Measurements from ENCODE around the gene CLTC.

The CLTC gene

GRCh38 chr17:59719526-59719925 is 99.8 kb downstream of the CLTC start:
- Histone ChIP-seq H2AFZ (ENCODE audit: low read length) (no peak overlapping the region), H3K9me3 (ENCODE audit: insufficient read depth, low read depth, low read length) (no peaks in the 10 kb centered on the region), H4K20me1 (ENCODE audit: insufficient read depth, low read length, poor library complexity, severe bottlenecking) (peaks cover 15% of the 10 kb centered on the region), H3K36me3 (ENCODE audit: insufficient read depth, low read length) (no peaks in the 10 kb centered on the region), H3K4me3 (ENCODE audit: low read length, poor library complexity, severe bottlenecking) (no peak overlapping the region), H3K4me1 (ENCODE audit: insufficient read depth, low read length, poor library complexity, severe bottlenecking) (peaks cover 11% of the 10 kb centered on the region), H3K27me3 (ENCODE audit: insufficient read depth, low read length, poor library complexity, severe bottlenecking) (no peaks in the 10 kb centered on the region), H3K9me2 (replicated peaks; ENCODE audit: low read depth, low read length) (no peaks in the 10 kb centered on the region), H3K9ac (ENCODE audit: low read depth, low read length, poor library complexity, severe bottlenecking) (no peak overlapping the region), H3K4me2 (ENCODE audit: low read depth, low read length, poor library complexity, severe bottlenecking) (no peak overlapping the region), H3K79me2 (ENCODE audit: insufficient read depth, low read length) (peaks cover 93% of the 10 kb centered on the region), H3F3A (ENCODE audit: low read depth) (no peaks in the 10 kb centered on the region)
- no peak for TF ChIP-seq EZH2phosphoT487 (IDR thresholded peaks at IDR 0.05; ENCODE audit: borderline replicate concordance)
- no peak for TF ChIP-seq CTCF (conservative IDR thresholded peaks at IDR 0.05; ENCODE audit: low read length)

- Histone ChIP-seq H3K9ac (ENCODE audit: low read depth, low read length, poor library complexity, severe bottlenecking) (no peak overlapping the region), H3K27me3 (ENCODE audit: insufficient read depth, low read length, poor library complexity, severe bottlenecking) (no peaks in the 10 kb centered on the region), H3K4me1 (ENCODE audit: insufficient read depth, low read length, poor library complexity, severe bottlenecking) (peaks cover 11% of the 10 kb centered on the region), H4K20me1 (ENCODE audit: insufficient read depth, low read length, poor library complexity, severe bottlenecking) (peaks cover 11% of the 10 kb centered on the region), H3K36me3 (ENCODE audit: insufficient read depth, low read length) (no peaks in the 10 kb centered on the region), H3K4me2 (ENCODE audit: low read depth, low read length, poor library complexity, severe bottlenecking) (no peak overlapping the region), H3K4me3 (ENCODE audit: low read length, poor library complexity, severe bottlenecking) (no peak overlapping the region), H3F3A (ENCODE audit: low read depth) (no peaks in the 10 kb centered on the region), H2AFZ (ENCODE audit: low read length) (no peak overlapping the region), H3K9me3 (ENCODE audit: insufficient read depth, low read depth, low read length) (no peaks in the 10 kb centered on the region), H3K9me2 (replicated peaks; ENCODE audit: low read depth, low read length) (no peaks in the 10 kb centered on the region), H3K79me2 (ENCODE audit: insufficient read depth, low read length) (peaks cover 77% of the 10 kb centered on the region)
- TF ChIP-seq CTCF (conservative IDR thresholded peaks at IDR 0.05; ENCODE audit: low read length) = no peak
- TF ChIP-seq EZH2phosphoT487 (IDR thresholded peaks at IDR 0.05; ENCODE audit: borderline replicate concordance) = no peak
These were observed 102.9 kb downstream of the CLTC start for GRCh38 chr17:59722623-59723022.

- no peaks in the 10 kb centered on the region for H3K9me3 ChIP-seq (ENCODE audit: insufficient read depth, low read depth, low read length)
- H3K4me2 ChIP-seq (ENCODE audit: low read depth, low read length, poor library complexity, severe bottlenecking) = no peak overlapping the region
- peaks cover 77% of the 10 kb centered on the region for H3K79me2 ChIP-seq (ENCODE audit: insufficient read depth, low read length)
- peaks cover 11% of the 10 kb centered on the region for H3K4me1 ChIP-seq (ENCODE audit: insufficient read depth, low read length, poor library complexity, severe bottlenecking)
- peaks cover 11% of the 10 kb centered on the region for H4K20me1 ChIP-seq (ENCODE audit: insufficient read depth, low read length, poor library complexity, severe bottlenecking)
- no peak overlapping the region for H3K9ac ChIP-seq (ENCODE audit: low read depth, low read length, poor library complexity, severe bottlenecking)
- H3K27me3 ChIP-seq (ENCODE audit: insufficient read depth, low read length, poor library complexity, severe bottlenecking) = no peaks in the 10 kb centered on the region
- no peak overlapping the region for H3K4me3 ChIP-seq (ENCODE audit: low read length, poor library complexity, severe bottlenecking)
- H3K9me2 ChIP-seq (replicated peaks; ENCODE audit: low read depth, low read length) = no peaks in the 10 kb centered on the region
- no peak overlapping the region for H2AFZ ChIP-seq (ENCODE audit: low read length)
- TF ChIP-seq EZH2phosphoT487 (IDR thresholded peaks at IDR 0.05; ENCODE audit: borderline replicate concordance) (no peak), CTCF (conservative IDR thresholded peaks at IDR 0.05; ENCODE audit: low read length) (no peak)
- no peaks in the 10 kb centered on the region for H3F3A ChIP-seq (ENCODE audit: low read depth)
- no peaks in the 10 kb centered on the region for H3K36me3 ChIP-seq (ENCODE audit: insufficient read depth, low read length)
These were observed 103.3 kb downstream of the CLTC start for GRCh38 chr17:59723041-59723440.

Measured in Loucy (cell line).